H1 (cell line): ENCODE data around the gene PEX14. TPM values are rescaled to one million over a fixed set of nuclear protein-coding genes. Genes with fewer than 3 reads are reported as not detected.

Source experiments
- CTCF ChIA-PET: fragments of 300-600 bp; sonication (Branson Sonifier 250); formaldehyde crosslinking; loops from one replicate; lab custom pipeline; 2021; ENCODE audit not compliant: partially characterized antibody; lab: Charles Lee
- POLR2A ChIA-PET: fragments of 300-600 bp; sonication (Branson Sonifier 250); formaldehyde crosslinking; loops from one replicate; lab custom pipeline; 2021; ENCODE audit warnings: inconsistent platforms; ENCODE audit not compliant: partially characterized antibody; lab: Charles Lee
- DNase-seq, 2 experiments: peaks; one replicate each; pipeline versions ENCODE4 v3.0.0 to v3.0.0-alpha.2; 2010 to 2022; ENCODE audit warnings: low spot score in 2 of 2, low read depth in 1 of 2, mixed read lengths in 1 of 2
- FAIRE-seq: peaks from 2 replicates; lab custom pipeline; 2011; peaks lifted over from hg19 to GRCh38; lab: Jason Lieb, UNC
- H2AFZ ChIP-seq: 2 replicates; pipeline ENCODE4 v1.8.1; 2012; ENCODE audit warnings: low read length, inconsistent platforms
- H2AK5ac ChIP-seq: 2 replicates; pipeline ENCODE4 v1.6.1; 2013; ENCODE audit warnings: low read depth, low read length
- H2BK120ac ChIP-seq: replicated peaks from 2 replicates; pipeline ENCODE3; 2013; ENCODE audit warnings: low read depth, low read length, inconsistent platforms
- H2BK12ac ChIP-seq: 2 replicates; pipeline ENCODE4 v1.6.1; 2013; ENCODE audit warnings: low read depth, low read length
- H2BK15ac ChIP-seq: 2 replicates; pipeline ENCODE4 v1.6.1; 2013; ENCODE audit warnings: low read length
- H2BK20ac ChIP-seq: 2 replicates; pipeline ENCODE4 v1.6.1; 2013; ENCODE audit warnings: low read length
- H2BK5ac ChIP-seq: 2 replicates; pipeline ENCODE4 v1.6.1; 2013; ENCODE audit warnings: low read depth, low read length
- H3K14ac ChIP-seq: 2 replicates; pipeline ENCODE4 v1.6.1; 2013; ENCODE audit warnings: inconsistent platforms; ENCODE audit not compliant: insufficient read length
- H3K18ac ChIP-seq: 2 replicates; pipeline ENCODE4 v1.6.1; 2013; ENCODE audit warnings: low read length; ENCODE audit errors: extremely low read depth
- H3K23ac ChIP-seq: 2 replicates; pipeline ENCODE4 v1.6.1; 2013; ENCODE audit warnings: inconsistent platforms; ENCODE audit not compliant: insufficient read length
- H3K23me2 ChIP-seq: 2 replicates; pipeline ENCODE4 v1.6.1; 2013; ENCODE audit warnings: low read depth, low read length
- H3K27ac ChIP-seq: 2 replicates; pipeline ENCODE4 v1.6.1; 2011; ENCODE audit warnings: low read depth, low read length, inconsistent platforms
- H3K27me3 ChIP-seq, 4 experiments: replicated peaks in 1 of 4; 1 replicate in 1 of 4; 2 replicates in 3 of 4; pipeline versions ENCODE4 v1.6.1 to v1.8.1; 2011 to 2013; ENCODE audit warnings: low read length in 3 of 4, mild to moderate bottlenecking in 3 of 4, inconsistent platforms in 2 of 4, mixed read lengths in 2 of 4, moderate library complexity in 1 of 4; ENCODE audit not compliant: control insufficient read depth in 3 of 4, insufficient read depth in 3 of 4; ENCODE audit errors: extremely low read depth in 1 of 4
- H3K36me3 ChIP-seq, 4 experiments: 2 replicates each; pipeline versions ENCODE4 v1.6.1 to v1.8.1; 2011 to 2013; ENCODE audit warnings: mild to moderate bottlenecking in 4 of 4, low read length in 3 of 4, moderate library complexity in 2 of 4, control low read depth in 1 of 4, inconsistent platforms in 1 of 4; ENCODE audit not compliant: insufficient read depth in 4 of 4, control insufficient read depth in 2 of 4
- H3K4ac ChIP-seq: replicated peaks from 2 replicates; pipeline ENCODE3; 2013; ENCODE audit warnings: low read length, low read depth, mixed read lengths, inconsistent platforms; ENCODE audit not compliant: insufficient read length
- H3K4me1 ChIP-seq, 4 experiments: replicated peaks in 1 of 4; 1 replicate in 1 of 4; 2 replicates in 3 of 4; pipeline versions ENCODE4 v1.6.1 to v1.8.1; 2011 to 2013; ENCODE audit warnings: low read length in 3 of 4, inconsistent platforms in 2 of 4, mixed read lengths in 1 of 4; ENCODE audit not compliant: insufficient read depth in 4 of 4, control insufficient read depth in 3 of 4
- H3K4me2 ChIP-seq, 2 experiments: 2 replicates each; pipeline versions ENCODE4 v1.6.1 to v1.8.1; 2011 to 2013; ENCODE audit warnings: low read depth in 2 of 2, low read length in 2 of 2, control low read depth in 1 of 2, inconsistent platforms in 1 of 2, mild to moderate bottlenecking in 1 of 2; ENCODE audit not compliant: insufficient read depth in 1 of 2
- H3K4me3 ChIP-seq, 4 experiments: fragments of 200-600, 300-600 bp in 1 of 4; sonication (generic), shearing (Covaris generic), sonication (Bioruptor Twin) in 1 of 4; 2 replicates each; pipeline versions ENCODE4 v1.5.1 to v1.8.1; 2011 to 2016; ENCODE audit warnings: low read length in 4 of 4, low read depth in 3 of 4, control low read depth in 2 of 4, inconsistent platforms in 2 of 4, mild to moderate bottlenecking in 2 of 4, mixed read lengths in 1 of 4, moderate library complexity in 1 of 4; ENCODE audit not compliant: insufficient read depth in 2 of 4; ENCODE audit errors: extremely low read depth in 1 of 4
- H3K56ac ChIP-seq: replicated peaks from 2 replicates; pipeline ENCODE3; 2013; ENCODE audit warnings: low read depth, mild to moderate bottlenecking, mixed read lengths, low read length, inconsistent platforms; ENCODE audit not compliant: insufficient read length
- H3K79me1 ChIP-seq: 2 replicates; pipeline ENCODE4 v1.6.1; 2013; ENCODE audit warnings: low read depth, low read length, control low read depth
- H3K79me2 ChIP-seq, 2 experiments: 2 replicates each; pipeline versions ENCODE4 v1.6.1 to v1.8.1; 2012 to 2013; ENCODE audit warnings: low read length in 2 of 2, mild to moderate bottlenecking in 2 of 2, inconsistent platforms in 1 of 2; ENCODE audit not compliant: insufficient read depth in 2 of 2, control insufficient read depth in 1 of 2
- H3K9ac ChIP-seq, 4 experiments: replicated peaks in 1 of 4; 1 replicate in 1 of 4; 2 replicates in 3 of 4; pipeline versions ENCODE4 v1.6.1 to v1.8.1; 2011 to 2013; ENCODE audit warnings: low read depth in 3 of 4, low read length in 3 of 4, control low read depth in 2 of 4, mild to moderate bottlenecking in 2 of 4, moderate library complexity in 2 of 4, inconsistent platforms in 1 of 4; ENCODE audit errors: extremely low read depth in 1 of 4
- H3K9me3 ChIP-seq, 2 experiments: 2 replicates each; pipeline versions ENCODE4 v1.6.1 to v1.8.1; 2012 to 2013; ENCODE audit warnings: mild to moderate bottlenecking in 2 of 2, moderate library complexity in 2 of 2, control low read depth in 1 of 2, inconsistent platforms in 1 of 2, low read depth in 1 of 2, low read length in 1 of 2, mixed read lengths in 1 of 2; ENCODE audit not compliant: insufficient read depth in 2 of 2
- H4K20me1 ChIP-seq, 2 experiments: replicated peaks in 1 of 2; 2 replicates each; pipeline versions ENCODE3 to v1.8.1; 2011 to 2013; ENCODE audit warnings: inconsistent platforms in 2 of 2, low read length in 2 of 2, mild to moderate bottlenecking in 1 of 2; ENCODE audit not compliant: insufficient read depth in 2 of 2, control insufficient read depth in 1 of 2
- H4K5ac ChIP-seq: 2 replicates; pipeline ENCODE4 v1.6.1; 2013; ENCODE audit warnings: low read length, low read depth, mixed read lengths, inconsistent platforms; ENCODE audit not compliant: insufficient read length
- H4K8ac ChIP-seq: 2 replicates; pipeline ENCODE4 v1.8.0; 2013; ENCODE audit warnings: mild to moderate bottlenecking, moderate library complexity, low read length, inconsistent platforms; ENCODE audit not compliant: insufficient read depth; ENCODE audit errors: extremely low read depth
- H4K91ac ChIP-seq: replicated peaks from 2 replicates; pipeline ENCODE3; 2013; ENCODE audit warnings: low read length, mixed read lengths, inconsistent platforms; ENCODE audit not compliant: insufficient read length
- CEBPB ChIP-seq: IDR thresholded peaks from 2 replicates; pipeline ENCODE4 v1.6.1; 2012; ENCODE audit warnings: low read depth, low read length
- CTCF ChIP-seq, 3 experiments: IDR thresholded peaks; 1 replicate in 2 of 3; 2 replicates in 1 of 3; pipeline versions ENCODE4 v1.5.1 to v1.6.1; 2011; ENCODE audit warnings: low read length in 3 of 3, mild to moderate bottlenecking in 3 of 3, inconsistent platforms in 2 of 3, low read depth in 1 of 3, moderate library complexity in 1 of 3; ENCODE audit not compliant: insufficient read depth in 1 of 3; ENCODE audit errors: control extremely low read depth in 1 of 3
- GTF2F1 ChIP-seq: IDR thresholded peaks from 2 replicates; pipeline ENCODE4 v1.6.1; 2012; ENCODE audit warnings: low read depth, low read length, improper control_type of control experiment, borderline replicate concordance
- KDM4A ChIP-seq: IDR thresholded peaks from one replicate; pipeline ENCODE4 v1.7.1; 2012; ENCODE audit warnings: low read depth, mild to moderate bottlenecking, moderate library complexity, low read length, inconsistent platforms; ENCODE audit not compliant: severe bottlenecking
- MAX ChIP-seq: IDR thresholded peaks from 2 replicates; pipeline ENCODE4 v1.6.1; 2012; ENCODE audit warnings: inconsistent platforms
- POU5F1 ChIP-seq: IDR thresholded peaks from 2 replicates; pipeline ENCODE4 v1.6.1; 2011; ENCODE audit warnings: low read depth, mild to moderate bottlenecking, low read length, moderate library complexity
- RBBP5 ChIP-seq: IDR thresholded peaks from 2 replicates; pipeline ENCODE4 v1.7.1; 2012; ENCODE audit warnings: low read depth, mild to moderate bottlenecking, inconsistent platforms, low read length, moderate library complexity, borderline replicate concordance
- RFX5 ChIP-seq: IDR thresholded peaks from 2 replicates; pipeline ENCODE4 v1.6.1; 2011; ENCODE audit warnings: low read depth, low read length, improper control_type of control experiment, borderline replicate concordance
- SIX5 ChIP-seq: IDR thresholded peaks from 2 replicates; pipeline ENCODE4 v1.6.1; 2011; ENCODE audit warnings: mild to moderate bottlenecking, low read depth, low read length
- SP1 ChIP-seq: IDR thresholded peaks from 2 replicates; pipeline ENCODE4 v1.6.1; 2011; ENCODE audit warnings: low read depth, low read length
- TAF1 ChIP-seq: IDR thresholded peaks from 2 replicates; pipeline ENCODE4 v1.6.1; 2011; ENCODE audit warnings: mild to moderate bottlenecking, low read depth, low read length
- TCF12 ChIP-seq: IDR thresholded peaks from 2 replicates; pipeline ENCODE4 v1.6.1; 2011; ENCODE audit warnings: low read depth, mild to moderate bottlenecking, low read length
- WGBS, 2 experiments: shearing (Covaris generic) in 1 of 2; methylation state at CpG; one replicate each; pipeline versions ENCODE4 v1.1.6 to v1.1.7; 2013 to 2015; ENCODE audit warnings: low lambda C conversion rate in 2 of 2, mixed read lengths in 2 of 2, inconsistent platforms in 1 of 2, low coverage in 1 of 2, missing lambda C conversion rate in 1 of 2; ENCODE audit not compliant: insufficient replicate concordance in 2 of 2, insufficient coverage in 1 of 2, insufficient read length in 1 of 2; ENCODE audit errors: extremely low coverage in 1 of 2, missing lambda C conversion rate in 1 of 2; 5-methylcytosine and 5-hydroxymethylcytosine counted together
- polyA plus RNA-seq, 7 experiments: library from polyadenylated mRNA; depleted of rRNA in 3 of 7; stranded (reverse) in 5 of 7; unstranded in 2 of 7; fragments of >200 nt in 5 of 7; fragments of 200-250 nt in 2 of 7; gene quantifications; 1 replicate in 5 of 7; 2 replicates in 1 of 7; 4 replicates in 1 of 7; pipeline versions ENCODE4 v1.2.1 to v1.2.3, GENCODE V29; 2011 to 2013; ENCODE audit warnings: missing spikeins in 2 of 7, mixed read lengths in 2 of 7
- total RNA-seq: library from RNA; stranded (reverse); fragmentation: NEBNext Ultra II Directional; extraction: Animal tissue kit (Norgen Biotek cat#: 25700); gene quantifications from 2 replicates; pipeline ENCODE4 v1.2.1, GENCODE V29; 2021

PEX14 gene
- total and polyA plus RNA-seq, 2 of the 8 experiments (the other 6 are each of a cell fraction or from before 2014, with no cell fraction given) = 13.0 to 19.8 TPM

- no peak overlapping the region for H3K18ac ChIP-seq
- H3K27ac ChIP-seq = no peak overlapping the region
- H2AK5ac ChIP-seq = no peak overlapping the region
- no peaks in the 10 kb centered on the region for H3K79me2 ChIP-seq
- H3K56ac ChIP-seq = no peak overlapping the region
- H3K36me3 ChIP-seq = no peaks in the 10 kb centered on the region
- no peak overlapping the region for H2AFZ ChIP-seq
- H3K9ac ChIP-seq = no peak overlapping the region
- H4K20me1 ChIP-seq = peaks cover 0 to 4% of the 10 kb centered on the region in 2 experiments
- H3K14ac ChIP-seq = no peak overlapping the region
- no peak overlapping the region for H4K5ac ChIP-seq
- peaks cover 6% of the 10 kb centered on the region; the same call in 1 of the 2 replicates for H3K23me2 ChIP-seq
- H3K79me1 ChIP-seq = no peaks in the 10 kb centered on the region
- no peak overlapping the region for H2BK20ac ChIP-seq
- H3K9me3 ChIP-seq = no peaks in the 10 kb centered on the region
- ChIA-PET CTCF (interaction anchor here (1.2 to 1.6 kb wide), 2 partner anchors 33 to 100 kb away, joined by 3 to 4 read pairs; no protein-coding TSS in a partner anchor), POLR2A (no interaction called here)
- H3K23ac ChIP-seq = no peak overlapping the region
- peaks cover 7 to 33% (median 25%) of the 10 kb centered on the region in 4 experiments for H3K27me3 ChIP-seq
- H3K4me1 ChIP-seq = peaks cover 4 to 39% (median 30%) of the 10 kb centered on the region in 4 experiments
- no peak overlapping the region for H2BK12ac ChIP-seq
- no peak overlapping the region for H4K91ac ChIP-seq
- no peak overlapping the region for H2BK5ac ChIP-seq
- H3K4me3 ChIP-seq = no peak overlapping the region
- no peak overlapping the region for H3K4me2 ChIP-seq
- no peak overlapping the region for H3K4ac ChIP-seq
- DNase-seq = no peak
- WGBS, 2 experiments = 81% methylated on average over 15 of the region's 18 CpGs; no CpG with 5 or more reads in 1 of the 2 experiments
- H2BK120ac ChIP-seq = no peak overlapping the region
- H4K8ac ChIP-seq = no peak overlapping the region
- H2BK15ac ChIP-seq = no peak overlapping the region
- FAIRE-seq = no peak
- TF ChIP-seq SP1 = no peak
- TF ChIP-seq RFX5 = no peak
- no peak for TF ChIP-seq TCF12
- TF ChIP-seq KDM4A = no peak
- TF ChIP-seq CTCF (IDR thresholded peaks at IDR 0.05; ENCODE audit: control extremely low read depth in 1 of 3, insufficient read depth in 1 of 3, low read depth in 1 of 3, low read length in 3 of 3) = no peak
- TF ChIP-seq CEBPB = no peak
- TF ChIP-seq MAX = no peak
- no peak for TF ChIP-seq POU5F1
- TF ChIP-seq RBBP5 = no peak
- TF ChIP-seq GTF2F1 = no peak
- TF ChIP-seq SIX5 = no peak
- TF ChIP-seq TAF1 = no peak
Observed at GRCh38 chr1:10635992-10636391, 161.2 kb downstream of the PEX14 start.
